Measurements from ENCODE around the gene GTPBP8. TPM values are rescaled to one million over a fixed set of nuclear protein-coding genes. Genes with fewer than 3 reads are reported as not detected.

GTPBP8 gene
- total and polyA plus RNA-seq, 2 donors (not counting 1 experiment from before 2014, with no cell fraction given) = 20.5 to 23.5 TPM

DNA sequence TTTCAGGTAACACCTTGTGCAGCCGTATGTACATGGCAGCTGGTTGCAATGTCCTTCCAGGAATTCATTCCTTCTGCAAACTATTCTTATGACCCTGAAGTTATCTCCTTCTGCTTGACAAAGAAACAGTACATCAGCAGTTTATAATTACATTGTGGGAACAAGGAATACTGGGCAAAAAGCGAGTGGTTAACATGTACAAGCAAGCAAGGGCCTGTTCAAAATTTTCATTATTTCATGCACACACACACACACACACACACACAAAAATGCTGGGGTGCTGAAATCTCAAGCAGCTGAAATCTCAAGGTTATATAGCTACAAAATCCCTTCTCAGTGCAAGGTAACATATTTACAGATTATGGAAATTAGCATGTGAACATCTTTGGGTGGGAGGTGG, 30.7 kb downstream of the GTPBP8 start:
- Histone ChIP-seq H3K4me2 (replicated peaks; ENCODE audit: low read depth, low read length, poor library complexity, severe bottlenecking) (no peak overlapping the region), H4K20me1 (ENCODE audit: control insufficient read depth, insufficient read depth, low read length, poor library complexity, severe bottlenecking) (no peaks in the 10 kb centered on the region), H2AFZ (ENCODE audit: insufficient read depth, low read depth, low read length, poor library complexity, severe bottlenecking) (no peak overlapping the region), H3K27ac (ENCODE audit: low read length in 2 of 2) (no peak overlapping the region), H3K36me3 (replicated peaks in 1 of 2; ENCODE audit: control extremely low read depth in 1 of 2, control insufficient read depth in 1 of 2, extremely low read depth in 1 of 2, insufficient read depth in 2 of 2, low read length in 1 of 2) (peaks cover 0 to 10% of the 10 kb centered on the region in 2 experiments), H3K79me2 (ENCODE audit: control insufficient read depth, insufficient read depth, low read length) (peaks cover 54% of the 10 kb centered on the region), H3K9me3 (ENCODE audit: control extremely low read depth in 1 of 3, control insufficient read depth in 2 of 3, insufficient read depth in 1 of 3, low read length in 2 of 3) (no peaks in the 10 kb centered on the region), H3K27me3 (replicated peaks in 1 of 4; ENCODE audit: control extremely low read depth in 1 of 4, control insufficient read depth in 3 of 4, insufficient read depth in 4 of 4, low read length in 3 of 4) (no peaks in the 10 kb centered on the region), H3K9ac (ENCODE audit: low read length) (no peak overlapping the region), H3K4me1 (ENCODE audit: control insufficient read depth in 2 of 2, insufficient read depth in 2 of 2, low read length in 2 of 2) (peaks cover 22 to 25% of the 10 kb centered on the region in 2 donors), H3K4me3 (ENCODE audit: control extremely low read depth in 1 of 5, extremely low read depth in 1 of 5, insufficient read depth in 1 of 5, low read depth in 2 of 5, low read length in 4 of 5) (no peak overlapping the region)
- Mint-ChIP-seq H3K4me3 (no peak overlapping the region), H3K27ac (no peak overlapping the region), H3K4me1 (peaks cover 32% of the 10 kb centered on the region), H3K9me3 (ENCODE audit: insufficient read depth) (no peaks in the 10 kb centered on the region), H3K27me3 (no peaks in the 10 kb centered on the region)
- no peak for DNase-seq
- TF ChIP-seq, protein P1, sequence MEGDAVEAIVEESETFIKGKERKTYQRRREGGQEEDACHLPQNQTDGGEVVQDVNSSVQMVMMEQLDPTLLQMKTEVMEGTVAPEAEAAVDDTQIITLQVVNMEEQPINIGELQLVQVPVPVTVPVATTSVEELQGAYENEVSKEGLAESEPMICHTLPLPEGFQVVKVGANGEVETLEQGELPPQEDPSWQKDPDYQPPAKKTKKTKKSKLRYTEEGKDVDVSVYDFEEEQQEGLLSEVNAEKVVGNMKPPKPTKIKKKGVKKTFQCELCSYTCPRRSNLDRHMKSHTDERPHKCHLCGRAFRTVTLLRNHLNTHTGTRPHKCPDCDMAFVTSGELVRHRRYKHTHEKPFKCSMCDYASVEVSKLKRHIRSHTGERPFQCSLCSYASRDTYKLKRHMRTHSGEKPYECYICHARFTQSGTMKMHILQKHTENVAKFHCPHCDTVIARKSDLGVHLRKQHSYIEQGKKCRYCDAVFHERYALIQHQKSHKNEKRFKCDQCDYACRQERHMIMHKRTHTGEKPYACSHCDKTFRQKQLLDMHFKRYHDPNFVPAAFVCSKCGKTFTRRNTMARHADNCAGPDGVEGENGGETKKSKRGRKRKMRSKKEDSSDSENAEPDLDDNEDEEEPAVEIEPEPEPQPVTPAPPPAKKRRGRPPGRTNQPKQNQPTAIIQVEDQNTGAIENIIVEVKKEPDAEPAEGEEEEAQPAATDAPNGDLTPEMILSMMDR (IDR thresholded peaks at IDR 0.05) = no peak
- TF ChIP-seq EZH2 (IDR thresholded peaks at IDR 0.05; ENCODE audit: borderline replicate concordance, insufficient read depth, low read depth, low read length, poor library complexity, severe bottlenecking) = no peak
- CTCF ChIA-PET = interaction anchor here (0.6 to 3.2 kb wide), 5 partner anchors 14 to 287 kb away, joined by 3 to 27 read pairs (median 4); no protein-coding TSS in a partner anchor
- no peak for ATAC-seq (ENCODE audit: low read depth)
- WGBS (ENCODE audit: insufficient coverage) = no CpG with 5 or more reads among the region's 2 CpGs
- POLR2A ChIA-PET = no interaction called here
- intact Hi-C loops (cut with micrococcal nuclease) = no loop called here

DNA sequence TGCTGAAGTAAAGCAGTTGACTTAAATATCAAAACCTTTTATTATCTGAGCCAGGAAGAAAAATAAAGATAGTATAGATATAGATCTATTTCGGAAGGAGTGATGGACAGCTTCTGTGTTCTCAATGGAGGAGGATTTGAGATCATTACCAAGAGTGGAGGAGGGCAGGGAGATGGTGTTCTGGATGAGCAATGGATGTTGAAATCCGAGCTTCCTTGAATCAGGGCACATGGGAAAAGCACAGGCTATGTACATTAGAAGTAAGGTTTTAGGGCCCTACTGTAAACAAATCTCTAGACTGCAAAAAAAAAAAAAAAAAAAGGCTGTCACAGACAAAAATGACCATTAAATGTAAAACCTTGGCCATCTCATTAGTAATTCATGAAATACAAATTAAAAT, 43.2 kb downstream of the GTPBP8 start:
- Mint-ChIP-seq H3K4me3 (no peak overlapping the region), H3K27ac (no peak overlapping the region), H3K27me3 (no peaks in the 10 kb centered on the region), H3K4me1 (no peaks in the 10 kb centered on the region), H3K9me3 (ENCODE audit: insufficient read depth) (no peaks in the 10 kb centered on the region)
- Histone ChIP-seq H3K9me3 (ENCODE audit: control extremely low read depth in 1 of 3, control insufficient read depth in 2 of 3, insufficient read depth in 1 of 3, low read length in 2 of 3) (no peaks in the 10 kb centered on the region), H3K4me1 (ENCODE audit: control insufficient read depth in 2 of 2, insufficient read depth in 2 of 2, low read length in 2 of 2) (no peaks in the 10 kb centered on the region), H3K9ac (ENCODE audit: low read length) (no peak overlapping the region), H4K20me1 (ENCODE audit: control insufficient read depth, insufficient read depth, low read length, poor library complexity, severe bottlenecking) (no peaks in the 10 kb centered on the region), H2AFZ (ENCODE audit: insufficient read depth, low read depth, low read length, poor library complexity, severe bottlenecking) (no peak overlapping the region), H3K79me2 (ENCODE audit: control insufficient read depth, insufficient read depth, low read length) (no peaks in the 10 kb centered on the region), H3K27me3 (replicated peaks in 1 of 4; ENCODE audit: control extremely low read depth in 1 of 4, control insufficient read depth in 3 of 4, insufficient read depth in 4 of 4, low read length in 3 of 4) (no peaks in the 10 kb centered on the region), H3K4me2 (replicated peaks; ENCODE audit: low read depth, low read length, poor library complexity, severe bottlenecking) (no peak overlapping the region), H3K36me3 (replicated peaks in 1 of 2; ENCODE audit: control extremely low read depth in 1 of 2, control insufficient read depth in 1 of 2, extremely low read depth in 1 of 2, insufficient read depth in 2 of 2, low read length in 1 of 2) (no peaks in the 10 kb centered on the region), H3K27ac (ENCODE audit: low read length in 2 of 2) (no peak overlapping the region), H3K4me3 (ENCODE audit: control extremely low read depth in 1 of 5, extremely low read depth in 1 of 5, insufficient read depth in 1 of 5, low read depth in 2 of 5, low read length in 4 of 5) (no peak overlapping the region)
- no peak for DNase-seq
- intact Hi-C loops (cut with micrococcal nuclease) = loop anchor here (2.0 kb wide), 1 partner anchor 391 kb away; no protein-coding TSS in a partner anchor
- CTCF ChIA-PET = interaction anchor here (0.6 to 4.7 kb wide), 11 partner anchors 14 to 837 kb away, joined by 3 to 47 read pairs (median 5); partner anchors contain the start of gene CCDC80
- TF ChIP-seq, protein P1 (IDR thresholded peaks at IDR 0.05) = no peak
- TF ChIP-seq EZH2 (IDR thresholded peaks at IDR 0.05; ENCODE audit: borderline replicate concordance, insufficient read depth, low read depth, low read length, poor library complexity, severe bottlenecking) = no peak
- ATAC-seq (ENCODE audit: low read depth) = no peak
- POLR2A ChIA-PET = no interaction called here
- WGBS (ENCODE audit: insufficient coverage) = 89% methylated on average over 1 of the region's 2 CpGs

Measured in B cell (primary cell).